Heart left ventricle (tissue), 13 donors: ENCODE measurements around the gene ERH.

Source experiments
- CTCF ChIP-seq, 12 donors: fragments of 200-600 bp; sonication (generic) in 4 of 12; IDR thresholded peaks; one replicate each; pipeline versions ENCODE4 v1.5.0 to v1.8.0; 2018 to 2022; ENCODE audit warnings: antibody characterized with exemption in 12 of 12, mild to moderate bottlenecking in 5 of 12
- POLR2A ChIP-seq, 2 donors: fragments of 450-650 bp; IDR thresholded peaks; one replicate each; pipeline ENCODE4 v1.6.1; 2017; ENCODE audit warnings: antibody characterized with exemption in 2 of 2, mild to moderate bottlenecking in 2 of 2, moderate library complexity in 2 of 2
- donor health status: ischemic (EF 13 %, LVEDD 7.1; RV severe dilation, severe dysfunction).
- donor health status: DM: no; HTN: yes; CAD: no.
- donor health status: DM: no; HTN: no; CAD: no.
- donor health status: ischemic (EF 25% LVEDD 6.9; RV normal size, moderate dysfunction).
- donor health status: ischemic (EF 25% LVEDD 5.7; RV mildly dilated, moderate dysfunction).
- donor health status: ischemic (EF 35%, LVEDD 5.7; RV mildly dilated, moderate dysfunction).
- donor health status: nonischemic (EF 11% LVEDD 7.7; RV severe dilation, severe dysfunction).
- donor health status: DM: yes; HTN: yes; CAD: no.
- donor health status: PGD.
- donor health status: ischemic (EF 29% LVEDD 5.4; RV normal size, mild dysfunction).
- donor health status: nonischemic (EF 23%, LVEDD 6.1; RV moderate dilation, normal function).

GRCh38 chr14:69423279-69423678 lies 25.2 kb upstream of the ERH start:
- TF ChIP-seq CTCF (IDR thresholded peaks at IDR 0.05) (no peak), POLR2A (IDR thresholded peaks at IDR 0.05) (no peak)
